Measurements from ENCODE around the gene IDH3B.

The IDH3B gene

GRCh38 chr20:2624190-2624589 lies 39.8 kb downstream of the IDH3B start:
- DNase-seq (ENCODE audit: low read depth in 2 of 3, low spot score in 2 of 3) = no peak

GRCh38 chr20:2619961-2620595 lies 43.9 kb downstream of the IDH3B start:
- no peak for DNase-seq (ENCODE audit: low read depth in 2 of 3, low spot score in 2 of 3)

DNA sequence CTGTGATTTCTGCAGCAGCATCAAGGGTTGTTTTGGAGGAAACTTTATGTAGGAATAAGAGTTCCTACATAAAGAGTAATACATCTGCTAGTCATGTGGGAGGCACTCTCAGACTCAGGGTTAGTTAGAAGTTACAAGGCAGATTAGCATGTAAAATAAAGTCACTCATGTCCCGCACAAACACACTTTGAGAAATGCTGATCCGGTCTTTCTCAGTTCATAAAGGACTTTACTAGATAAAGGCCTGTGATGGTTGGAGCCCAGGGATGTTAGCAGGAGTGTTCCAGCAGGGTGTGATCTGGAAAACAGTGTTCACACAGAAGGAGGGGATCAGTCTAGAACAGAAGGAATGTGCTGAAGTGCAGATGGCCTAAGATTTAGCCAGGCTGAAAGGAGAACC lies 44.7 kb downstream of the IDH3B start:
- DNase-seq (ENCODE audit: low read depth in 2 of 3, low spot score in 2 of 3) = no peak

DNA sequence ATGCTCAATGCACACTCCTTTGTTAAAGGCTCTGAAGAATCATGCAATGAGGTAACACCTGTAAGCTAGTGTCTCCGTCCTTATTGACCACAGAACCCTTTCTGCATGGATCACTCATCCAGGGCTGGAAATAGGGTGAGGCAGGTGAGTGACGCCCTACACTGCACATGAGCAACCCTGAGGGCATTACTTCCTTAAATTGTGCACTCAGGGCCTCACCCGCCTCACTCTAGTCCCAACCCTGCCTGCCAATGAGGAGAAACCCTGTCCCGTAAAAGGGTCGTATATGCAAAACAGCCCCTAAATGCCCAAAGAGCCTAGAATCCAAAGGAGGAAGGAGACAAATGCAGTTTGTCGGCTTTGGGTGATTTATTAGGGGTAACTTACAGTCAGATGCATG lies 45.2 kb downstream of the IDH3B start:
- no peak for DNase-seq (ENCODE audit: low read depth in 2 of 3, low spot score in 2 of 3)

- no peak for DNase-seq (ENCODE audit: low read depth in 2 of 3, low spot score in 2 of 3)
These were observed 46.8 kb downstream of the IDH3B start for GRCh38 chr20:2617099-2617714.

DNA sequence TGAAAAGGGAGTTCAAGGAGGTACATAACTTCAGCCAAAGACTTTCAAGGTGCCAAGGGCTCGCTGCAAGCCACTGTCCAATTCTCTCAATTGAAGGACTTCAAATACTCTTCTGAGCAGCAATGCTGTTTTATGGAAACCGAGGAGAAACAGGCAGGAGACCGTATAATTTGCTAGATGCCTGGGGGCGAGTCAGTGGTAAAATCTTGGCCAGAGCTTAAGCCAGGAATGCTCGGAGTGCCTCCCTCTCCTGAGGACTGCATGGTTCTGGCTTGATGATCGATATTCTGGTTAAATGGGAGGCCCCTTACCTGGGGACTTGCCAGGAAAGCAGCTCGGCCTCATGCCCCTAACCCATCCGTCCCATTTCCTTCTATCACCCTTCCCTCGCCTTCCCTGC lies 47.4 kb downstream of the IDH3B start:
- no peak for DNase-seq (ENCODE audit: low read depth in 2 of 3, low spot score in 2 of 3)

- no peak for DNase-seq (ENCODE audit: low read depth in 2 of 3, low spot score in 2 of 3)
These were observed 51.9 kb downstream of the IDH3B start for GRCh38 chr20:2612073-2612472.

GRCh38 chr20:2610941-2611720 lies 52.9 kb downstream of the IDH3B start:
- DNase-seq (ENCODE audit: low read depth in 2 of 3, low spot score in 2 of 3) = no peak

GRCh38 chr20:2610326-2610725 lies 53.7 kb downstream of the IDH3B start:
- no peak for DNase-seq (ENCODE audit: low read depth in 2 of 3, low spot score in 2 of 3)
